BLaER1 (cell line): Measurements from ENCODE around the gene ATP11C.

Experiments used
- H3K27ac ChIP-seq: shearing (Covaris generic); formaldehyde crosslinking; 2 replicates; pipeline ENCODE4 v1.8.1; 2022
- H3K27me3 ChIP-seq: shearing (Covaris generic); formaldehyde crosslinking; 2 replicates; pipeline ENCODE4 v1.8.1; 2022
- H3K36me3 ChIP-seq: shearing (Covaris generic); formaldehyde crosslinking; 2 replicates; pipeline ENCODE4 v1.8.1; 2022
- H3K4me1 ChIP-seq: shearing (Covaris generic); formaldehyde crosslinking; 2 replicates; pipeline ENCODE4 v1.8.1; 2022
- H3K4me2 ChIP-seq: shearing (Covaris generic); formaldehyde crosslinking; 2 replicates; pipeline ENCODE4 v1.8.1; 2022
- H3K4me3 ChIP-seq: shearing (Covaris generic); formaldehyde crosslinking; 2 replicates; pipeline ENCODE4 v1.8.1; 2022
- H3K9ac ChIP-seq: shearing (Covaris generic); formaldehyde crosslinking; 2 replicates; pipeline ENCODE4 v1.8.1; 2022
- H3K9me3 ChIP-seq: shearing (Covaris generic); formaldehyde crosslinking; 2 replicates; pipeline ENCODE4 v1.8.1; 2022
- H4K20me1 ChIP-seq: shearing (Covaris generic); formaldehyde crosslinking; 2 replicates; pipeline ENCODE4 v1.8.1; 2022
- Cebpa-rat ChIP-seq: shearing (Covaris generic); IDR thresholded peaks from 2 replicates; pipeline ENCODE4 v1.8.1; 2022

The ATP11C gene

GRCh38 chrX:139820358-139820984 is 112.4 kb downstream of the ATP11C start:
- H4K20me1 ChIP-seq = peaks cover 10% of the 10 kb centered on the region; the same call in 1 of the 2 replicates
- H3K27me3 ChIP-seq = peaks cover 52% of the 10 kb centered on the region
- H3K4me3 ChIP-seq = no peak overlapping the region
- H3K9ac ChIP-seq = no peak overlapping the region
- no peak overlapping the region for H3K27ac ChIP-seq
- no peak for TF ChIP-seq Cebpa-rat
- no peak overlapping the region for H3K4me2 ChIP-seq
- H3K4me1 ChIP-seq = no peaks in the 10 kb centered on the region
- peaks cover 18% of the 10 kb centered on the region; the same call in 1 of the 2 replicates for H3K36me3 ChIP-seq
- H3K9me3 ChIP-seq = no peaks in the 10 kb centered on the region

GRCh38 chrX:139816204-139816603 is 116.6 kb downstream of the ATP11C start:
- no peak for TF ChIP-seq Cebpa-rat
- H3K4me1 ChIP-seq = no peaks in the 10 kb centered on the region
- H3K9me3 ChIP-seq = no peaks in the 10 kb centered on the region
- H3K4me2 ChIP-seq = no peak overlapping the region
- H3K27me3 ChIP-seq = peaks cover 72% of the 10 kb centered on the region
- H3K36me3 ChIP-seq = peaks cover 32% of the 10 kb centered on the region; the same call in 1 of the 2 replicates
- peaks cover 10% of the 10 kb centered on the region; the same call in 1 of the 2 replicates for H4K20me1 ChIP-seq
- no peak overlapping the region for H3K27ac ChIP-seq
- no peak overlapping the region for H3K9ac ChIP-seq
- no peak overlapping the region for H3K4me3 ChIP-seq

DNA sequence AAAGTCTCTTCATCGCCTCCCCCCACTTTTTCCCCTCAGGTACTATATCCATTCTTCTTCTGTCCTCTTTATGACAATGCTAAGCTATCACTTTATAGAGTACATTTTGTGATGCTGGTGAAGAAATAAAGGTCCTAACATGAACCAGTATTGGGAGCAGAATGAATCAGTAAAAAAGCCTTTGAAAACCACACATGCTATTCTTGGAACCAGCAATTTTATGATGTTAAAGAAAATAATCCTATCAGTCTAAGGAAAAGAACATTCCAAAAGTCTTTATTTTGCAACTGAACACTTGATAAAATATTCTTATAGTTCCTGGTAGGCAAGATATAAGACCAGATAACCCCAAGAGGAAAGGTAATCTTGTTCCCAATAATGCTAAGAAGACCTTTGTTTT is 117.1 kb downstream of the ATP11C start:
- Histone ChIP-seq H3K4me1 (no peaks in the 10 kb centered on the region), H3K9ac (no peak overlapping the region), H3K27me3 (peaks cover 72% of the 10 kb centered on the region), H3K27ac (no peak overlapping the region), H3K36me3 (peaks cover 32% of the 10 kb centered on the region; the same call in 1 of the 2 replicates), H4K20me1 (peaks cover 10% of the 10 kb centered on the region; the same call in 1 of the 2 replicates), H3K4me2 (no peak overlapping the region), H3K9me3 (no peaks in the 10 kb centered on the region), H3K4me3 (no peak overlapping the region)
- no peak for TF ChIP-seq Cebpa-rat

GRCh38 chrX:139811942-139812629 is 120.8 kb downstream of the ATP11C start:
- Histone ChIP-seq H3K4me1 (no peaks in the 10 kb centered on the region), H3K36me3 (peaks cover 26% of the 10 kb centered on the region; the same call in 1 of the 2 replicates), H3K27me3 (peaks cover 61% of the 10 kb centered on the region), H3K4me3 (no peak overlapping the region), H3K27ac (no peak overlapping the region), H3K9ac (no peak overlapping the region), H3K9me3 (no peaks in the 10 kb centered on the region), H4K20me1 (peaks cover 3% of the 10 kb centered on the region; the same call in 1 of the 2 replicates), H3K4me2 (no peak overlapping the region)
- TF ChIP-seq Cebpa-rat = no peak

GRCh38 chrX:139804482-139804881 is 128.4 kb downstream of the ATP11C start:
- Histone ChIP-seq H3K27me3 (peaks cover 66% of the 10 kb centered on the region), H3K4me1 (no peaks in the 10 kb centered on the region), H3K36me3 (peaks cover 39% of the 10 kb centered on the region), H3K9ac (no peak overlapping the region), H3K4me3 (no peak overlapping the region), H3K9me3 (no peaks in the 10 kb centered on the region), H3K27ac (no peak overlapping the region), H3K4me2 (no peak overlapping the region), H4K20me1 (peaks cover 12% of the 10 kb centered on the region; the same call in 1 of the 2 replicates)
- TF ChIP-seq Cebpa-rat = no peak

- H3K4me1 ChIP-seq = no peaks in the 10 kb centered on the region
- TF ChIP-seq Cebpa-rat = no peak
- H3K27ac ChIP-seq = no peak overlapping the region
- no peak overlapping the region for H3K9ac ChIP-seq
- H3K9me3 ChIP-seq = no peaks in the 10 kb centered on the region
- H3K4me2 ChIP-seq = no peak overlapping the region
- no peak overlapping the region for H3K4me3 ChIP-seq
- peaks cover 73% of the 10 kb centered on the region for H3K27me3 ChIP-seq
- peaks cover 37% of the 10 kb centered on the region for H3K36me3 ChIP-seq
- peaks cover 12% of the 10 kb centered on the region; the same call in 1 of the 2 replicates for H4K20me1 ChIP-seq
These were observed 129.6 kb downstream of the ATP11C start for GRCh38 chrX:139803224-139803623.

DNA sequence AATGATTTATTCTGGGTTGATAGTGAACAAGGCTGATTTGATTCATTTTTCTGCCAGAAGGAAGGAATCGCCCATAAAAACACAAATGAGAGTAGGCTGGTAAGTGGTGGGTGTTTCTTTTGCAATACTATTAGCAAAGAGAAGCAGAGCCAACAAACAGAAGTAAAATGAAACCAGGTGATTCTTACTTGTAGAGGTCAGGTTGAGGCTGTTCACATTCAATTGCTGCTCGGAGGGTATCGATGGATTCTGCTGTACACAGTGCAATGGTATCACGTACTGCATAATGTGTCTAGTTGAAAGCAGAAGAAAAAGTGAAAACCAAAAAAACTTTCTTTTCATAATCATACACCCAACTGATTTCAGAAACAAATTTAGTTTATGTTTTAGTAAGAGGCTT is 130.8 kb downstream of the ATP11C start:
- Histone ChIP-seq H3K4me2 (no peak overlapping the region), H4K20me1 (peaks cover 12% of the 10 kb centered on the region; the same call in 1 of the 2 replicates), H3K9ac (no peak overlapping the region), H3K27ac (no peak overlapping the region), H3K4me3 (no peak overlapping the region), H3K4me1 (no peaks in the 10 kb centered on the region), H3K36me3 (peaks cover 46% of the 10 kb centered on the region), H3K9me3 (no peaks in the 10 kb centered on the region), H3K27me3 (peaks cover 82% of the 10 kb centered on the region)
- TF ChIP-seq Cebpa-rat = no peak

- Histone ChIP-seq H3K9me3 (no peaks in the 10 kb centered on the region), H3K27me3 (peaks cover 79% of the 10 kb centered on the region), H3K4me1 (no peaks in the 10 kb centered on the region), H3K9ac (no peak overlapping the region), H3K4me3 (no peak overlapping the region), H3K4me2 (no peak overlapping the region), H4K20me1 (peaks cover 12% of the 10 kb centered on the region; the same call in 1 of the 2 replicates), H3K27ac (no peak overlapping the region), H3K36me3 (peaks cover 41% of the 10 kb centered on the region)
- TF ChIP-seq Cebpa-rat = no peak
These were observed 131.4 kb downstream of the ATP11C start for GRCh38 chrX:139801397-139801813.

GRCh38 chrX:139798701-139799100 is 134.2 kb downstream of the ATP11C start:
- Histone ChIP-seq H3K27ac (no peak overlapping the region), H3K36me3 (peaks cover 40% of the 10 kb centered on the region), H4K20me1 (peaks cover 8% of the 10 kb centered on the region; the same call in 1 of the 2 replicates), H3K4me1 (no peaks in the 10 kb centered on the region), H3K9me3 (no peaks in the 10 kb centered on the region), H3K4me3 (no peak overlapping the region), H3K4me2 (no peak overlapping the region), H3K27me3 (peaks cover 84% of the 10 kb centered on the region), H3K9ac (no peak overlapping the region)
- TF ChIP-seq Cebpa-rat = no peak

DNA sequence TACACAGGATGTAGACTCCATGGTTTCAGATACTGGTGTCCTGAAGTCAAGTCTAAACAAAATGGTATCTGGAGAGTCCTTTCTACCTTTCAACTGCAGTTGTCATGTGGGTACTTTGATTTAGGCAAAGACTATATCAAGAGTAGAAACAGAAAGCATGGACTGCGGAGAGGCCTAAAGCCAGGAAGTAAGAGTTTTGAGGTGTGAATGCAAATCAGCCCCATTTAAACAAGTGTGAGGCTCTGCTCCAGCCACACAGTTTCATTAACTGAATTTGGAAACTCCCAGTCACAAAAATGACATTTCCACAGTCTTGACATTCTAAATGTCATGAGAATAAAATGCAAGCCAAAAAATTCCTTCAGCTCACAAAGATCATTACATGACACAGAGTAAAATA is 137.7 kb downstream of the ATP11C start:
- Histone ChIP-seq H3K4me1 (no peaks in the 10 kb centered on the region), H3K36me3 (peaks cover 37% of the 10 kb centered on the region), H3K27me3 (peaks cover 77% of the 10 kb centered on the region), H3K4me3 (no peak overlapping the region), H3K9me3 (no peaks in the 10 kb centered on the region), H4K20me1 (no peaks in the 10 kb centered on the region), H3K27ac (no peak overlapping the region), H3K9ac (no peak overlapping the region), H3K4me2 (no peak overlapping the region)
- TF ChIP-seq Cebpa-rat = no peak
